GM12878 (cell line): Measurements from ENCODE around the gene NFIX. TPM values are rescaled to one million over a fixed set of nuclear protein-coding genes. Genes with fewer than 3 reads are reported as not detected.

Experiments used
- CREB1 ChIP-seq: IDR thresholded peaks from 2 replicates; pipeline ENCODE4 v1.6.1; 2012; ENCODE audit warnings: low read depth, mild to moderate bottlenecking, inconsistent platforms
- DPF2 ChIP-seq: fragments of 450-650 bp; IDR thresholded peaks from 2 replicates; pipeline ENCODE4 v1.6.1; 2017; ENCODE audit warnings: mild to moderate bottlenecking
- EED ChIP-seq: sonication (generic); IDR thresholded peaks from 2 replicates; pipeline ENCODE4 v1.6.1; 2016; ENCODE audit warnings: antibody characterized with exemption, low read depth
- FOS ChIP-seq: IDR thresholded peaks from 3 replicates; pipeline ENCODE4 v1.6.1; 2011; ENCODE audit warnings: borderline replicate concordance; ENCODE audit not compliant: insufficient read length; ENCODE audit errors: extremely low read depth
- GATAD2B ChIP-seq: fragments of 450-650 bp; conservative IDR thresholded peaks from 2 replicates; pipeline ENCODE4 v1.6.1; 2017; ENCODE audit warnings: low read depth, mild to moderate bottlenecking, moderate library complexity
- IKZF1 ChIP-seq: fragments of 450-650 bp; conservative IDR thresholded peaks from 2 replicates; pipeline ENCODE4 v1.6.1; 2017; ENCODE audit warnings: antibody characterized with exemption, mild to moderate bottlenecking
- IKZF2 ChIP-seq, 2 experiments: fragments of 450-650 bp; IDR thresholded peaks; 2 replicates each; pipeline ENCODE4 v1.6.1; 2017; ENCODE audit warnings: mild to moderate bottlenecking in 2 of 2, moderate library complexity in 2 of 2
- LARP7 ChIP-seq: fragments of 450-650 bp; IDR thresholded peaks from 2 replicates; pipeline ENCODE4 v1.6.1; 2017; ENCODE audit warnings: mild to moderate bottlenecking
- NR2C1 ChIP-seq: fragments of 450-650 bp; IDR thresholded peaks from 2 replicates; pipeline ENCODE4 v1.6.1; 2017; ENCODE audit warnings: antibody characterized with exemption, mild to moderate bottlenecking, moderate library complexity
- PAX5 ChIP-seq: IDR thresholded peaks from 2 replicates; pipeline ENCODE4 v1.6.1; 2011; ENCODE audit warnings: low read depth, low read length, borderline replicate concordance
- RAD21 ChIP-seq: IDR thresholded peaks from 2 replicates; pipeline ENCODE4 v1.6.1; 2011; ENCODE audit warnings: mild to moderate bottlenecking, low read depth, low read length, moderate library complexity; ENCODE audit not compliant: insufficient read depth
- RAD51 ChIP-seq: fragments of 450-650 bp; IDR thresholded peaks from 2 replicates; pipeline ENCODE4 v1.6.1; 2016; ENCODE audit warnings: moderate library complexity, mild to moderate bottlenecking, inconsistent platforms
- RBBP5 ChIP-seq: fragments of 200-600 bp; sonication (generic); conservative IDR thresholded peaks from 2 replicates; pipeline ENCODE4 v1.6.1; 2016
- SMARCA5 ChIP-seq: fragments of 450-650 bp; IDR thresholded peaks from 2 replicates; pipeline ENCODE4 v1.6.1; 2017; ENCODE audit warnings: mild to moderate bottlenecking
- SRF ChIP-seq, 2 experiments: IDR thresholded peaks; 2 replicates each; pipeline ENCODE4 v1.6.1; 2011; ENCODE audit warnings: low read depth in 2 of 2, low read length in 2 of 2, mild to moderate bottlenecking in 1 of 2, moderate library complexity in 1 of 2
- TBL1XR1 ChIP-seq: IDR thresholded peaks from 2 replicates; pipeline ENCODE4 v1.6.1; 2012; ENCODE audit warnings: low read depth, low read length, improper control_type of control experiment
- ZBED1 ChIP-seq: IDR thresholded peaks from 2 replicates; pipeline ENCODE4 v1.6.1; 2016; ENCODE audit warnings: borderline replicate concordance
- polyA plus RNA-seq, 11 experiments: library from polyadenylated mRNA; depleted of rRNA in 4 of 11; unstranded in 6 of 11; stranded (reverse) in 5 of 11; fragments of >200 nt; fragmentation: Nextera tagmentation in 4 of 11; fragmentation: Illumina TruSeq in 1 of 11; extraction: Ambion mirVana in 4 of 11; extraction: Trizol in 1 of 11; gene quantifications; 1 replicate in 1 of 11; 2 replicates in 10 of 11; pipeline versions ENCODE4 v1.2.1 to v1.2.3, GENCODE V29; 2011 to 2016; ENCODE audit warnings: inconsistent platforms in 2 of 11, missing spikeins in 2 of 11, low read depth in 1 of 11
- total RNA-seq, 4 experiments: library from RNA; depleted of rRNA in 3 of 4; stranded (reverse); fragments of >200 nt in 3 of 4; fragmentation: Illumina TruSeq in 1 of 4; extraction: Trizol in 1 of 4; gene quantifications; 2 replicates each; pipeline versions ENCODE4 v1.2.1 to v1.2.3, GENCODE V29; 2013 to 2021
- TF ChIP-seq, protein P1 (sequence below): fragments of 450-650 bp; formaldehyde crosslinking; IDR thresholded peaks from 2 replicates; pipeline ENCODE4 v1.4.0; 2020; ENCODE audit warnings: mild to moderate bottlenecking, moderate library complexity
- TF ChIP-seq, protein P2 (sequence below): IDR thresholded peaks from 2 replicates; pipeline ENCODE4 v1.6.1; 2012; ENCODE audit warnings: low read depth, low read length, improper control_type of control experiment
- TF ChIP-seq, protein P3 (sequence below), 3 experiments: IDR thresholded peaks in 2 of 3; conservative IDR thresholded peaks in 1 of 3; 2 replicates each; pipeline ENCODE4 v1.5.1; 2011; ENCODE audit warnings: low read depth in 3 of 3, low read length in 3 of 3, mild to moderate bottlenecking in 3 of 3, control low read depth in 2 of 3, moderate library complexity in 2 of 3, inconsistent platforms in 1 of 3, mixed read lengths in 1 of 3; ENCODE audit not compliant: control insufficient read depth in 2 of 3, insufficient read depth in 1 of 3; ENCODE audit errors: extremely low read depth in 1 of 3
- TF ChIP-seq, protein P4 (sequence below): fragments of 450-650 bp; IDR thresholded peaks from 2 replicates; pipeline ENCODE4 v1.6.1; 2014; ENCODE audit warnings: mild to moderate bottlenecking
- TF ChIP-seq, protein P5 (sequence below): fragments of 150-350 bp; IDR thresholded peaks from 2 replicates; pipeline ENCODE4 v1.6.1; 2014; ENCODE audit warnings: mild to moderate bottlenecking, low read depth, low read length

Gene NFIX
- total and polyA plus RNA-seq, 10 of the 15 experiments (the other 5 are each of a cell fraction or from before 2014, with no cell fraction given): 0.02 to 2.2 (median 0.28) TPM

DNA sequence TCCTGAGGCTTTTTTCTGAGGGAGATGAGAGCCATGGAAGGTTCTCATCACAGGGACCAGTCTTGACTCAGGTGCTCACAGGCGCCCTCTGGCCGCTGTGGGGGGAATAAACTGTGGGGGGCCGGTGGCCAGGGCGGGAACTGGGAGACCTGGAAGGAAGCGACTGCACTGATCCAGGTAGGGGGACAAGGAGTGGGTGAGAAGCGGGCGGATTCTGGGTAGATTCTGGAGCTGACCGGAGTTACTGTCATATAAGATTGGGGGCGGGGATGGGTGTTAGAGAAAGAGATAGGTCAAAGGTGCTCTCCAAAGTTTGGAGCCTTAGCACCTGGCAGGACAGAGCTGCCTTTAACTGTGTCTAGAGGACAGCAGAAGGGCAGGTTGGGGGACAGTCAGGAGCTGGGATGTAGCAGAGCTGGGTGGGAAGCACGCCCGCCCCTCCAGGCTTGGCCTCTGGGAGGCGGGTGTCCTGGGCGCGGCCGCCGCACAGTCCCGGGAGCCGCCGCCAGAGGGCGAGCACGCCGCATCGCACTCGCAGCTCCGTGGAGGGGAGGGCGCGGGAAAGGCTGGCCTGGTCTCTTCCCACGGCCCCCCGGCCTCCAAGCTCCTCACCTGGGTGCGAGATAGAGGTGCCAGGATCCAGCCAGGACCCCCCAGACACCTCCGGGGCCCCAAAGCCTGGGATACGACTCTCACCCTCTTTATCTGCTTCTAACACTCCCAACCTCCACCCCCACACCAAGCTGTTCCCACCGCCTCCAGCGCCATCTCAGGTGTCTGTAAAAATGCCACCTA lies 30.1 kb upstream of the NFIX start (continued):
- TF ChIP-seq IKZF2 (IDR thresholded peaks at IDR 0.05) (peak; percentile 74 to 75), TBL1XR1 (0 out of 2 replicates have a peak, but pooled peaks have one; percentile 18), IKZF1 (peak; percentile 86), RBBP5 (no peak), CREB1 (no peak), LARP7 (peak; percentile 90), SMARCA5 (peak; percentile 97), RAD21 (peak; percentile 68), DPF2 (peak; percentile 81), PAX5 (no peak), RAD51 (no peak), GATAD2B (peak; percentile 96), EED (peak; percentile 28; the same call in 1 of the 2 replicates), ZBED1 (no peak), FOS (no peak), NR2C1 (no peak), SRF (IDR thresholded peaks at IDR 0.05; ENCODE audit: low read depth in 2 of 2, low read length in 2 of 2) (no peak)
- TF ChIP-seq, protein P1, sequence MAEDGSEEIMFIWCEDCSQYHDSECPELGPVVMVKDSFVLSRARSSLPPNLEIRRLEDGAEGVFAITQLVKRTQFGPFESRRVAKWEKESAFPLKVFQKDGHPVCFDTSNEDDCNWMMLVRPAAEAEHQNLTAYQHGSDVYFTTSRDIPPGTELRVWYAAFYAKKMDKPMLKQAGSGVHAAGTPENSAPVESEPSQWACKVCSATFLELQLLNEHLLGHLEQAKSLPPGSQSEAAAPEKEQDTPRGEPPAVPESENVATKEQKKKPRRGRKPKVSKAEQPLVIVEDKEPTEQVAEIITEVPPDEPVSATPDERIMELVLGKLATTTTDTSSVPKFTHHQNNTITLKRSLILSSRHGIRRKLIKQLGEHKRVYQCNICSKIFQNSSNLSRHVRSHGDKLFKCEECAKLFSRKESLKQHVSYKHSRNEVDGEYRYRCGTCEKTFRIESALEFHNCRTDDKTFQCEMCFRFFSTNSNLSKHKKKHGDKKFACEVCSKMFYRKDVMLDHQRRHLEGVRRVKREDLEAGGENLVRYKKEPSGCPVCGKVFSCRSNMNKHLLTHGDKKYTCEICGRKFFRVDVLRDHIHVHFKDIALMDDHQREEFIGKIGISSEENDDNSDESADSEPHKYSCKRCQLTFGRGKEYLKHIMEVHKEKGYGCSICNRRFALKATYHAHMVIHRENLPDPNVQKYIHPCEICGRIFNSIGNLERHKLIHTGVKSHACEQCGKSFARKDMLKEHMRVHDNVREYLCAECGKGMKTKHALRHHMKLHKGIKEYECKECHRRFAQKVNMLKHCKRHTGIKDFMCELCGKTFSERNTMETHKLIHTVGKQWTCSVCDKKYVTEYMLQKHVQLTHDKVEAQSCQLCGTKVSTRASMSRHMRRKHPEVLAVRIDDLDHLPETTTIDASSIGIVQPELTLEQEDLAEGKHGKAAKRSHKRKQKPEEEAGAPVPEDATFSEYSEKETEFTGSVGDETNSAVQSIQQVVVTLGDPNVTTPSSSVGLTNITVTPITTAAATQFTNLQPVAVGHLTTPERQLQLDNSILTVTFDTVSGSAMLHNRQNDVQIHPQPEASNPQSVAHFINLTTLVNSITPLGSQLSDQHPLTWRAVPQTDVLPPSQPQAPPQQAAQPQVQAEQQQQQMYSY: no peak
- TF ChIP-seq, protein P2, sequence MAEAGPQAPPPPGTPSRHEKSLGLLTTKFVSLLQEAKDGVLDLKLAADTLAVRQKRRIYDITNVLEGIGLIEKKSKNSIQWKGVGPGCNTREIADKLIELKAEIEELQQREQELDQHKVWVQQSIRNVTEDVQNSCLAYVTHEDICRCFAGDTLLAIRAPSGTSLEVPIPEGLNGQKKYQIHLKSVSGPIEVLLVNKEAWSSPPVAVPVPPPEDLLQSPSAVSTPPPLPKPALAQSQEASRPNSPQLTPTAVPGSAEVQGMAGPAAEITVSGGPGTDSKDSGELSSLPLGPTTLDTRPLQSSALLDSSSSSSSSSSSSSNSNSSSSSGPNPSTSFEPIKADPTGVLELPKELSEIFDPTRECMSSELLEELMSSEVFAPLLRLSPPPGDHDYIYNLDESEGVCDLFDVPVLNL: peak; percentile 60
- TF ChIP-seq, protein P3, sequence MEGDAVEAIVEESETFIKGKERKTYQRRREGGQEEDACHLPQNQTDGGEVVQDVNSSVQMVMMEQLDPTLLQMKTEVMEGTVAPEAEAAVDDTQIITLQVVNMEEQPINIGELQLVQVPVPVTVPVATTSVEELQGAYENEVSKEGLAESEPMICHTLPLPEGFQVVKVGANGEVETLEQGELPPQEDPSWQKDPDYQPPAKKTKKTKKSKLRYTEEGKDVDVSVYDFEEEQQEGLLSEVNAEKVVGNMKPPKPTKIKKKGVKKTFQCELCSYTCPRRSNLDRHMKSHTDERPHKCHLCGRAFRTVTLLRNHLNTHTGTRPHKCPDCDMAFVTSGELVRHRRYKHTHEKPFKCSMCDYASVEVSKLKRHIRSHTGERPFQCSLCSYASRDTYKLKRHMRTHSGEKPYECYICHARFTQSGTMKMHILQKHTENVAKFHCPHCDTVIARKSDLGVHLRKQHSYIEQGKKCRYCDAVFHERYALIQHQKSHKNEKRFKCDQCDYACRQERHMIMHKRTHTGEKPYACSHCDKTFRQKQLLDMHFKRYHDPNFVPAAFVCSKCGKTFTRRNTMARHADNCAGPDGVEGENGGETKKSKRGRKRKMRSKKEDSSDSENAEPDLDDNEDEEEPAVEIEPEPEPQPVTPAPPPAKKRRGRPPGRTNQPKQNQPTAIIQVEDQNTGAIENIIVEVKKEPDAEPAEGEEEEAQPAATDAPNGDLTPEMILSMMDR (IDR thresholded peaks at IDR 0.05 in 2 of 3, conservative IDR thresholded peaks at IDR 0.05 in 1 of 3; ENCODE audit: control insufficient read depth in 2 of 3, extremely low read depth in 1 of 3, insufficient read depth in 1 of 3, low read depth in 3 of 3, low read length in 3 of 3): peak; percentile 81 to 99 (median 97)
- TF ChIP-seq, protein P4, sequence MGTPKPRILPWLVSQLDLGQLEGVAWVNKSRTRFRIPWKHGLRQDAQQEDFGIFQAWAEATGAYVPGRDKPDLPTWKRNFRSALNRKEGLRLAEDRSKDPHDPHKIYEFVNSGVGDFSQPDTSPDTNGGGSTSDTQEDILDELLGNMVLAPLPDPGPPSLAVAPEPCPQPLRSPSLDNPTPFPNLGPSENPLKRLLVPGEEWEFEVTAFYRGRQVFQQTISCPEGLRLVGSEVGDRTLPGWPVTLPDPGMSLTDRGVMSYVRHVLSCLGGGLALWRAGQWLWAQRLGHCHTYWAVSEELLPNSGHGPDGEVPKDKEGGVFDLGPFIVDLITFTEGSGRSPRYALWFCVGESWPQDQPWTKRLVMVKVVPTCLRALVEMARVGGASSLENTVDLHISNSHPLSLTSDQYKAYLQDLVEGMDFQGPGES: no peak
- TF ChIP-seq, protein P5, sequence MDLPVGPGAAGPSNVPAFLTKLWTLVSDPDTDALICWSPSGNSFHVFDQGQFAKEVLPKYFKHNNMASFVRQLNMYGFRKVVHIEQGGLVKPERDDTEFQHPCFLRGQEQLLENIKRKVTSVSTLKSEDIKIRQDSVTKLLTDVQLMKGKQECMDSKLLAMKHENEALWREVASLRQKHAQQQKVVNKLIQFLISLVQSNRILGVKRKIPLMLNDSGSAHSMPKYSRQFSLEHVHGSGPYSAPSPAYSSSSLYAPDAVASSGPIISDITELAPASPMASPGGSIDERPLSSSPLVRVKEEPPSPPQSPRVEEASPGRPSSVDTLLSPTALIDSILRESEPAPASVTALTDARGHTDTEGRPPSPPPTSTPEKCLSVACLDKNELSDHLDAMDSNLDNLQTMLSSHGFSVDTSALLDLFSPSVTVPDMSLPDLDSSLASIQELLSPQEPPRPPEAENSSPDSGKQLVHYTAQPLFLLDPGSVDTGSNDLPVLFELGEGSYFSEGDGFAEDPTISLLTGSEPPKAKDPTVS: no peak
